Lung (tissue), 12 donors: Measurements from ENCODE around the gene FCN3. TPM values are rescaled to one million over a fixed set of nuclear protein-coding genes. Genes with fewer than 3 reads are reported as not detected.

Experiments
- ATAC-seq: fragments of 200-7000 bp; cut with Tn5 transposase; one replicate; pipeline ENCODE4 v1.9.1; 2020; ENCODE audit warnings: moderate number of reproducible peaks; ENCODE audit not compliant: insufficient read depth, low FRiP score
- DNase-seq, 3 donors: peaks; one replicate each; pipeline ENCODE4 v3.0.0-alpha.2; 2013 to 2017
- H3K27ac ChIP-seq, 2 donors: one replicate each; pipeline ENCODE4 v1.5.1; 2013; ENCODE audit warnings: mild to moderate bottlenecking in 2 of 2, moderate library complexity in 2 of 2, control low read depth in 1 of 2, inconsistent platforms in 1 of 2, low read depth in 1 of 2, low read length in 1 of 2
- H3K27me3 ChIP-seq, 3 donors: one replicate each; pipeline ENCODE4 v1.5.1; 2013; ENCODE audit warnings: low read length in 2 of 3; ENCODE audit not compliant: control insufficient read depth in 3 of 3, insufficient read depth in 3 of 3
- H3K36me3 ChIP-seq, 4 donors: one replicate each; pipeline ENCODE4 v1.5.1; 2013; ENCODE audit warnings: low read length in 4 of 4, mild to moderate bottlenecking in 1 of 4, moderate library complexity in 1 of 4; ENCODE audit not compliant: control insufficient read depth in 4 of 4, insufficient read depth in 4 of 4
- H3K4me1 ChIP-seq, 5 donors: one replicate each; pipeline ENCODE4 v1.5.1; 2013; ENCODE audit warnings: low read length in 5 of 5, mild to moderate bottlenecking in 2 of 5, moderate library complexity in 1 of 5; ENCODE audit not compliant: control insufficient read depth in 5 of 5, insufficient read depth in 5 of 5
- H3K4me3 ChIP-seq: one replicate; pipeline ENCODE4 v1.5.1; 2013; ENCODE audit warnings: mild to moderate bottlenecking, control low read depth, moderate library complexity
- H3K9ac ChIP-seq, 2 donors: one replicate each; pipeline ENCODE4 v1.5.1; 2013; ENCODE audit warnings: low read length in 2 of 2, control low read depth in 1 of 2; ENCODE audit not compliant: insufficient read depth in 1 of 2
- H3K9me3 ChIP-seq, 4 donors: one replicate each; pipeline ENCODE4 v1.5.1; 2013; ENCODE audit warnings: low read length in 3 of 4, mild to moderate bottlenecking in 1 of 4, moderate library complexity in 1 of 4; ENCODE audit not compliant: control insufficient read depth in 4 of 4, insufficient read depth in 3 of 4
- WGBS, 2 donors: extraction: QIAGEN DNeasy Blood & Tissue Kit; methylation state at CpG; one replicate each; pipeline ENCODE4 v1.1.7; 2013; 5-methylcytosine and 5-hydroxymethylcytosine counted together
- polyA plus RNA-seq, 2 donors: library from polyadenylated mRNA; stranded (reverse); fragments of 200-250 nt; gene quantifications; one replicate each; pipeline ENCODE4 v1.2.1, GENCODE V29; 2013
- total RNA-seq, 2 donors: library from RNA; depleted of rRNA in 1 of 2; stranded (reverse); fragments of >200 nt in 1 of 2; gene quantifications; one replicate each; pipeline ENCODE4 v1.2.1, GENCODE V29; 2014 to 2021
- TF ChIP-seq, protein P1 (sequence below): IDR thresholded peaks from 2 replicates; pipeline ENCODE4 v1.5.1; 2012; ENCODE audit warnings: mild to moderate bottlenecking; ENCODE audit errors: control extremely low read depth, extremely low read depth
- donor health status: control.
- donor health status: control.
- donor health status: Bipolar disorder and iron deficiency.
- donor health status: healthy.
- donor health status: DM: yes; HTN: yes; CAD: no.

The FCN3 gene
- total and polyA plus RNA-seq, 4 donors, result 36.6 to 611 (median 470) TPM

GRCh38 chr1:27331426-27331825, 43.2 kb downstream of the FCN3 start:
- H3K9me3 ChIP-seq, result no peaks in the 10 kb centered on the region
- H3K36me3 ChIP-seq, result peaks cover 0 to 50% (median 29%) of the 10 kb centered on the region in 4 donors
- DNase-seq, result no peak
- WGBS, 2 donors, result 87 to 92% methylated on average over 3 of the region's 3 CpGs
- no peaks in the 10 kb centered on the region for H3K27me3 ChIP-seq
- TF ChIP-seq, protein P1, sequence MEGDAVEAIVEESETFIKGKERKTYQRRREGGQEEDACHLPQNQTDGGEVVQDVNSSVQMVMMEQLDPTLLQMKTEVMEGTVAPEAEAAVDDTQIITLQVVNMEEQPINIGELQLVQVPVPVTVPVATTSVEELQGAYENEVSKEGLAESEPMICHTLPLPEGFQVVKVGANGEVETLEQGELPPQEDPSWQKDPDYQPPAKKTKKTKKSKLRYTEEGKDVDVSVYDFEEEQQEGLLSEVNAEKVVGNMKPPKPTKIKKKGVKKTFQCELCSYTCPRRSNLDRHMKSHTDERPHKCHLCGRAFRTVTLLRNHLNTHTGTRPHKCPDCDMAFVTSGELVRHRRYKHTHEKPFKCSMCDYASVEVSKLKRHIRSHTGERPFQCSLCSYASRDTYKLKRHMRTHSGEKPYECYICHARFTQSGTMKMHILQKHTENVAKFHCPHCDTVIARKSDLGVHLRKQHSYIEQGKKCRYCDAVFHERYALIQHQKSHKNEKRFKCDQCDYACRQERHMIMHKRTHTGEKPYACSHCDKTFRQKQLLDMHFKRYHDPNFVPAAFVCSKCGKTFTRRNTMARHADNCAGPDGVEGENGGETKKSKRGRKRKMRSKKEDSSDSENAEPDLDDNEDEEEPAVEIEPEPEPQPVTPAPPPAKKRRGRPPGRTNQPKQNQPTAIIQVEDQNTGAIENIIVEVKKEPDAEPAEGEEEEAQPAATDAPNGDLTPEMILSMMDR, result no peak
- H3K4me1 ChIP-seq, result peaks cover 0 to 3% (median 0%) of the 10 kb centered on the region in 5 donors
- ATAC-seq, result no peak
- no peak overlapping the region for H3K4me3 ChIP-seq
- no peak overlapping the region for H3K27ac ChIP-seq
- no peak overlapping the region for H3K9ac ChIP-seq

DNA sequence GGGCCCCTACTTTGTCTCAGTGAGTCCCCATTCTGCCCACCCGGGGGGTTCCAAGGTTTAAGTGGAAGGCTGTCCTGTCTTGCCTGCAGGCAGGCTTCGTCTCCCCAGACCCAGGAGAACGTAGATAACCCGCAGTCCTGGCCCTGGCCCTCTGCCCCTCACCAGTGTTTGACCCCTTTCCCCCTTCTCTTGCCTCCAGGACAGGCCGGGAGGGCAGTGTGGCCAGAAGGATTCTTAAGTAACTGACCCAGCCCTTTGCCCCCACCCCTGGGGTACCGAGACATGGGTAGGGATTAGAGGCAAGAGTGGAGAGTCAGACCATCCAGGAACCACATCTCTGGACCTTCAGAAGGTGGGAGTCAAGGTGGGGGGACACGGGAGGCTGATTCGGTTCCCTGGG, 43.8 kb downstream of the FCN3 start:
- WGBS, 2 donors, result 87% methylated on average over 8 of the region's 8 CpGs
- Histone ChIP-seq H3K4me3 (no peak overlapping the region), H3K27me3 (no peaks in the 10 kb centered on the region), H3K9ac (no peak overlapping the region), H3K27ac (no peak overlapping the region), H3K36me3 (peaks cover 0 to 46% (median 31%) of the 10 kb centered on the region in 4 donors), H3K9me3 (no peaks in the 10 kb centered on the region), H3K4me1 (peaks cover 0 to 3% (median 0%) of the 10 kb centered on the region in 5 donors)
- TF ChIP-seq, protein P1, result no peak
- no peak for DNase-seq
- no peak for ATAC-seq

DNA sequence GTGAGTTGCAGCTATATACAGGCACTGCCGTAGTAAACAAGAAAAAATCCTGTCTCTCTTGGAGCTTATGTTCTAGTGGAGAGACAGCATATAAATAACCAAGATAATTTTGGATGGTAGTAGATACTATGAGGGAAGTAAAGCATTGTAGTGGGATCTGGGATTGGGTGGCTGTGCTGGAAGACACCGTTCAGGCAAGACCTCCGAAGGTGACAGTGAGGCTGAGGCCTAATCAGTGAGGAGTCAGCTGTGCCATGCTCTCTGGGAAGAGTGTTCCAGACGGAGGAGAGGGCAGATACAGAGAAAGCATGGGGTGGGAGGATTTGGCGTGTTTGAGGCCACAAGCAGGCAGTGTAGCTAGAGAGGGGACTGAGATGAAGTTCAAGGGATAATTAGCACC, 46.7 kb downstream of the FCN3 start:
- ATAC-seq, result no peak
- H3K9me3 ChIP-seq, result no peaks in the 10 kb centered on the region
- H3K9ac ChIP-seq, result no peak overlapping the region
- H3K27me3 ChIP-seq, result no peaks in the 10 kb centered on the region
- peaks cover 4 to 6% (median 5%) of the 10 kb centered on the region in 5 donors for H3K4me1 ChIP-seq
- H3K4me3 ChIP-seq, result no peak overlapping the region
- no peak overlapping the region for H3K27ac ChIP-seq
- peaks cover 0 to 30% (median 21%) of the 10 kb centered on the region in 4 donors for H3K36me3 ChIP-seq
- DNase-seq, result no peak
- TF ChIP-seq, protein P1, result no peak
- WGBS, 2 donors, result 87 to 93% methylated on average over 5 of the region's 5 CpGs

GRCh38 chr1:27325286-27325685, 49.3 kb downstream of the FCN3 start:
- Histone ChIP-seq H3K27ac (no peak overlapping the region), H3K27me3 (no peaks in the 10 kb centered on the region), H3K4me1 (peaks cover 2 to 13% (median 8%) of the 10 kb centered on the region in 5 donors), H3K36me3 (peaks cover 0 to 28% (median 10%) of the 10 kb centered on the region in 4 donors), H3K9ac (no peak overlapping the region), H3K9me3 (no peaks in the 10 kb centered on the region), H3K4me3 (no peak overlapping the region)
- ATAC-seq, result no peak
- 92 to 94% methylated on average over 15 of the region's 15 CpGs for WGBS, 2 donors
- DNase-seq, result no peak
- TF ChIP-seq, protein P1, result no peak
